HEK293 (cell line): ENCODE data around the gene PRKAB1.

Experiments used
- CTCF ChIA-PET: fragments of 350-600 bp; formaldehyde crosslinking; extraction: SDS; loops from one replicate; lab custom pipeline; 2021; ENCODE audit warnings: antibody characterized with exemption; lab: Yijun Ruan, JAX
- POLR2A ChIA-PET: fragments of 300-600 bp; formaldehyde crosslinking; extraction: SDS; loops from one replicate; lab custom pipeline; 2020; ENCODE audit warnings: antibody characterized with exemption, inconsistent platforms; lab: Yijun Ruan, JAX
- H3K27ac ChIP-seq: fragments of 200-500 bp; sonication (Bioruptor generic); 2 replicates; pipeline ENCODE4 v1.5.1; 2014; ENCODE audit warnings: low read depth, low read length, control low read depth, inconsistent platforms; ENCODE audit errors: extremely low read depth
- H3K36me3 ChIP-seq, 2 experiments: fragments of 200-500 bp in 1 of 2; sonication (Bioruptor generic) in 1 of 2; 1 replicate in 1 of 2; 2 replicates in 1 of 2; pipeline ENCODE4 v1.5.1; 2014 to 2017; ENCODE audit warnings: inconsistent platforms in 2 of 2, low read length in 2 of 2; ENCODE audit not compliant: control insufficient read depth in 2 of 2, insufficient read depth in 1 of 2
- H3K4me1 ChIP-seq: fragments of 200-500 bp; sonication (Bioruptor generic); 2 replicates; pipeline ENCODE4 v1.5.1; 2014; ENCODE audit warnings: mild to moderate bottlenecking, low read length, inconsistent platforms; ENCODE audit not compliant: control insufficient read depth, insufficient read depth
- H3K4me3 ChIP-seq: 2 replicates; pipeline ENCODE4 v1.5.1; 2011; ENCODE audit warnings: low read depth, mild to moderate bottlenecking, control low read depth, low read length, moderate library complexity
- H3K9me3 ChIP-seq: fragments of 200-500 bp; sonication (Bioruptor generic); 2 replicates; pipeline ENCODE4 v1.5.1; 2014; ENCODE audit warnings: low read depth, low read length, inconsistent platforms; ENCODE audit not compliant: control insufficient read depth, insufficient read depth
- AEBP2 ChIP-seq: fragments of 450-650 bp; formaldehyde crosslinking; IDR thresholded peaks from 2 replicates; pipeline ENCODE4 v1.5.1; 2016; ENCODE audit warnings: missing biosample characterization, missing genetic modification characterization, borderline replicate concordance
- GLI4 ChIP-seq: fragments of 450-650 bp; formaldehyde crosslinking; IDR thresholded peaks from 2 replicates; pipeline ENCODE4 v1.5.1; 2016; ENCODE audit warnings: missing biosample characterization, missing genetic modification characterization
- GLIS1 ChIP-seq: fragments of 450-650 bp; formaldehyde crosslinking; IDR thresholded peaks from 2 replicates; pipeline ENCODE4 v1.5.1; 2016; ENCODE audit warnings: missing biosample characterization, missing genetic modification characterization
- HOXD13 ChIP-seq: sonication (generic); formaldehyde crosslinking; IDR thresholded peaks from 2 replicates; pipeline ENCODE4 v1.8.0; 2022; ENCODE audit warnings: missing genetic modification reagents, borderline replicate concordance
- PRDM1 ChIP-seq: fragments of 450-650 bp; formaldehyde crosslinking; IDR thresholded peaks from 2 replicates; pipeline ENCODE4; 2016; ENCODE audit warnings: missing biosample characterization, missing genetic modification characterization
- SALL2 ChIP-seq: fragments of 450-650 bp; formaldehyde crosslinking; IDR thresholded peaks from 2 replicates; pipeline ENCODE4 v1.5.0; 2017; ENCODE audit warnings: missing biosample characterization, mild to moderate bottlenecking, missing genetic modification characterization, borderline replicate concordance
- TRIM28 ChIP-seq: IDR thresholded peaks from 2 replicates; pipeline ENCODE4 v1.6.1; 2011; ENCODE audit warnings: low read length, control low read depth, borderline replicate concordance
- ZBTB10 ChIP-seq: fragments of 450-650 bp; formaldehyde crosslinking; IDR thresholded peaks from 2 replicates; pipeline ENCODE4 v1.5.1; 2016; ENCODE audit warnings: missing biosample characterization, missing genetic modification characterization
- ZBTB20 ChIP-seq: fragments of 450-650 bp; formaldehyde crosslinking; IDR thresholded peaks from 2 replicates; pipeline ENCODE4 v1.5.1; 2016; ENCODE audit warnings: missing biosample characterization, missing genetic modification characterization
- ZBTB48 ChIP-seq: fragments of 450-650 bp; formaldehyde crosslinking; IDR thresholded peaks from 2 replicates; pipeline ENCODE4 v1.5.1; 2016; ENCODE audit warnings: missing biosample characterization, missing genetic modification characterization
- ZEB2 ChIP-seq: fragments of 450-650 bp; formaldehyde crosslinking; IDR thresholded peaks from 2 replicates; pipeline ENCODE4 v1.5.1; 2016; ENCODE audit warnings: missing biosample characterization, missing genetic modification characterization
- ZFP69B ChIP-seq: fragments of 450-650 bp; formaldehyde crosslinking; IDR thresholded peaks from 2 replicates; pipeline ENCODE4 v1.5.1; 2016; ENCODE audit warnings: missing biosample characterization, missing genetic modification characterization
- ZNF221 ChIP-seq: fragments of 450-650 bp; formaldehyde crosslinking; IDR thresholded peaks from 2 replicates; pipeline ENCODE4 v1.5.1; 2017; ENCODE audit warnings: missing biosample characterization, missing genetic modification characterization, borderline replicate concordance
- ZNF362 ChIP-seq: fragments of 450-650 bp; formaldehyde crosslinking; IDR thresholded peaks from 2 replicates; pipeline ENCODE4 v1.5.1; 2016; ENCODE audit warnings: missing biosample characterization, missing genetic modification characterization
- ZNF37A ChIP-seq: fragments of 450-650 bp; IDR thresholded peaks from 2 replicates; pipeline ENCODE4 v1.5.1; 2018; ENCODE audit warnings: missing biosample characterization, missing genetic modification characterization
- ZNF433 ChIP-seq: fragments of 450-650 bp; formaldehyde crosslinking; IDR thresholded peaks from 2 replicates; pipeline ENCODE4 v1.5.1; 2016; ENCODE audit warnings: missing biosample characterization, missing genetic modification characterization, low read depth
- ZNF473 ChIP-seq: fragments of 450-650 bp; formaldehyde crosslinking; IDR thresholded peaks from 2 replicates; pipeline ENCODE4 v1.5.1; 2017; ENCODE audit warnings: missing biosample characterization, missing genetic modification characterization
- ZNF558 ChIP-seq: fragments of 450-650 bp; formaldehyde crosslinking; IDR thresholded peaks from 2 replicates; pipeline ENCODE4 v1.5.1; 2016; ENCODE audit warnings: missing biosample characterization, missing genetic modification characterization
- ZNF621 ChIP-seq: fragments of 450-650 bp; formaldehyde crosslinking; IDR thresholded peaks from 2 replicates; pipeline ENCODE4 v1.5.1; 2017; ENCODE audit warnings: missing biosample characterization, missing genetic modification characterization
- ZNF629 ChIP-seq: fragments of 450-650 bp; formaldehyde crosslinking; IDR thresholded peaks from 2 replicates; pipeline ENCODE4 v1.5.1; 2017; ENCODE audit warnings: missing biosample characterization, missing genetic modification characterization
- ZNF768 ChIP-seq: fragments of 450-650 bp; formaldehyde crosslinking; IDR thresholded peaks from 2 replicates; pipeline ENCODE4 v1.5.1; 2018; ENCODE audit warnings: missing biosample characterization, mild to moderate bottlenecking, missing genetic modification characterization
- ZNF785 ChIP-seq: fragments of 450-650 bp; formaldehyde crosslinking; IDR thresholded peaks from 2 replicates; pipeline ENCODE4 v1.5.1; 2016; ENCODE audit warnings: missing biosample characterization, missing genetic modification characterization
- ZNF791 ChIP-seq: fragments of 450-650 bp; formaldehyde crosslinking; IDR thresholded peaks from 2 replicates; pipeline ENCODE4 v1.5.1; 2016; ENCODE audit warnings: missing biosample characterization, missing genetic modification characterization
- ZSCAN16 ChIP-seq: fragments of 450-650 bp; formaldehyde crosslinking; IDR thresholded peaks from 2 replicates; pipeline ENCODE4 v1.5.1; 2016; ENCODE audit warnings: missing biosample characterization, missing genetic modification characterization
- ZSCAN5A ChIP-seq: fragments of 450-650 bp; formaldehyde crosslinking; IDR thresholded peaks from 2 replicates; pipeline ENCODE4 v1.5.1; 2016; ENCODE audit warnings: missing biosample characterization, missing genetic modification characterization

PRKAB1 gene

DNA sequence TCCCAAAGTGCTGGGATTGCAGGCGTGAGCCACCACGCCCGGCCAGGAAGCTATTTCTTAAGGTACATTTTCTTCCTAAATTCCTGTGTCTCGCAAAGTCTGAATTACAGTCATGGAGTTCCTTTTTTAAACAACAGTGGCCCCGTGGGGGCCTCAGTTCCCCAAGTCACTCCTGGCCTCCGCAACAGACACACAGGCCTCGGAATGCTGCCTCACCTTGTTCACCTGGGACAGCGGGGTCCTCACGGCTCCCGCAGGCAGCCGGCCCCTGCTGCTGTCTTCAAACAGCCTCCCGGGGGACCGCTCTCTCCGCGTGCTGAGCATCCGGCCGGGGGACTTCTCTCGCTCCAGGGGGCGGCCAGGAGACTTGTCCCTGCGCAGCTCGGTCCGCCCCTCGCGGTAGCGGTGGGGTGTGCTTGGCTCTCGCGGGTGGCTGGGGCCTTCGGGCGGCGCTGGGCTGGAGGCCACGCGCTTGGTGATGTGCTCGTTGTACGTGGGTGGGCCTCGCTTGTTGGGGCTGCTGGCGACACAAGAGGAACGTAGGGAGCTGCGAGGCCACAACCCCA is 22.1 kb downstream of the PRKAB1 start (continued):
- TF ChIP-seq ZBTB10 (tag by site-specific recombination) (no peak), PRDM1 (tag by site-specific recombination) (no peak), ZNF558 (tag by site-specific recombination) (no peak), ZNF621 (tag by site-specific recombination) (no peak), ZNF433 (tag by site-specific recombination) (no peak), ZBTB20 (tag by site-specific recombination) (no peak), ZNF785 (tag by site-specific recombination) (no peak), ZSCAN16 (tag by site-specific recombination) (no peak)

GRCh38 chr12:119691202-119691810 is 23.4 kb downstream of the PRKAB1 start:
- H3K36me3 ChIP-seq = peaks cover 9 to 40% of the 10 kb centered on the region in 2 experiments; a peak in 2 of 3 replicates
- H3K4me3 ChIP-seq = no peak overlapping the region
- H3K27ac ChIP-seq = no peak overlapping the region
- no peaks in the 10 kb centered on the region for H3K9me3 ChIP-seq
- ChIA-PET CTCF (no interaction called here), POLR2A (no interaction called here)
- peaks cover 7% of the 10 kb centered on the region; the same call in 1 of the 2 replicates for H3K4me1 ChIP-seq
- no peak for TF ChIP-seq GLIS1 (tag by site-specific recombination)
- no peak for TF ChIP-seq GLI4
- no peak for TF ChIP-seq HOXD13 (CRISPR knock-in tag)
- no peak for TF ChIP-seq AEBP2 (tag by site-specific recombination)
- no peak for TF ChIP-seq ZBTB48 (tag by site-specific recombination)
- TF ChIP-seq ZFP69B (tag by site-specific recombination) = no peak
- no peak for TF ChIP-seq SALL2 (tag by site-specific recombination)
- no peak for TF ChIP-seq ZNF629 (tag by site-specific recombination)
- no peak for TF ChIP-seq ZNF473
- TF ChIP-seq ZEB2 (tag by site-specific recombination) = no peak
- TF ChIP-seq ZNF221 (tag by site-specific recombination) = no peak
- no peak for TF ChIP-seq ZSCAN5A (tag by site-specific recombination)
- TF ChIP-seq ZNF37A (tag by site-specific recombination) = no peak
- TF ChIP-seq ZNF362 (tag by site-specific recombination) = no peak
- no peak for TF ChIP-seq TRIM28
- no peak for TF ChIP-seq ZNF768 (tag by site-specific recombination)
- TF ChIP-seq ZNF791 = no peak
